Measurements from ENCODE around the gene KDM2A.

KDM2A gene

GRCh38 chr11:67163006-67163405, 43.9 kb downstream of the KDM2A start:
- Histone ChIP-seq H4K8ac (ENCODE audit: low read depth, low read length) (no peak overlapping the region), H3K9ac (ENCODE audit: low read depth, low read length, poor library complexity) (no peak overlapping the region), H3K27me3 (ENCODE audit: control insufficient read depth in 3 of 3, insufficient read depth in 3 of 3, low read depth in 1 of 3, low read length in 3 of 3) (no peaks in the 10 kb centered on the region), H2BK12ac (ENCODE audit: low read length) (no peak overlapping the region), H2BK15ac (ENCODE audit: low read length) (no peak overlapping the region), H3K4me2 (ENCODE audit: insufficient read depth, low read length, poor library complexity, severe bottlenecking) (no peak overlapping the region), H3K18ac (ENCODE audit: low read length) (no peak overlapping the region), H3K23ac (ENCODE audit: low read depth, low read length, poor library complexity) (no peak overlapping the region), H2BK5ac (ENCODE audit: low read length) (no peak overlapping the region), H2AK5ac (ENCODE audit: low read depth, low read length) (no peak overlapping the region), H3K4me3 (ENCODE audit: low read length in 2 of 2) (no peak overlapping the region), H3K79me1 (ENCODE audit: low read depth, low read length) (no peaks in the 10 kb centered on the region), H3K36me3 (replicated peaks in 1 of 2; ENCODE audit: control insufficient read depth in 2 of 2, insufficient read depth in 2 of 2, low read length in 2 of 2) (no peaks in the 10 kb centered on the region), H4K91ac (ENCODE audit: low read depth, low read length, poor library complexity) (no peak overlapping the region), H2BK120ac (ENCODE audit: low read depth, low read length) (no peak overlapping the region), H3K27ac (replicated peaks; ENCODE audit: low read length) (no peak overlapping the region), H3K4ac (ENCODE audit: low read length) (no peak overlapping the region), H3K4me1 (ENCODE audit: control insufficient read depth in 2 of 2, insufficient read depth in 1 of 2, low read depth in 1 of 2, low read length in 2 of 2) (no peaks in the 10 kb centered on the region), H3K9me3 (replicated peaks in 1 of 2; ENCODE audit: control insufficient read depth in 2 of 2, insufficient read depth in 1 of 2, low read depth in 1 of 2, low read length in 2 of 2) (no peaks in the 10 kb centered on the region), H2AFZ (ENCODE audit: low read length) (no peak overlapping the region), H3K14ac (ENCODE audit: low read length) (no peak overlapping the region)
- DNase-seq (ENCODE audit: low spot score): no peak
- WGBS, 2 donors (ENCODE audit: extremely low coverage in 2 of 2, insufficient read length in 2 of 2, insufficient replicate concordance in 1 of 2): no CpG with 5 or more reads among the region's 3 CpGs

- H2BK15ac ChIP-seq (ENCODE audit: low read length): no peak overlapping the region
- H3K79me1 ChIP-seq (ENCODE audit: low read depth, low read length): no peaks in the 10 kb centered on the region
- DNase-seq (ENCODE audit: low spot score): no peak
- no peak overlapping the region for H2AK5ac ChIP-seq (ENCODE audit: low read depth, low read length)
- H3K4me1 ChIP-seq (ENCODE audit: control insufficient read depth in 2 of 2, insufficient read depth in 1 of 2, low read depth in 1 of 2, low read length in 2 of 2): no peaks in the 10 kb centered on the region
- no peak overlapping the region for H2BK5ac ChIP-seq (ENCODE audit: low read length)
- no peak overlapping the region for H2AFZ ChIP-seq (ENCODE audit: low read length)
- no peaks in the 10 kb centered on the region for H3K27me3 ChIP-seq (ENCODE audit: control insufficient read depth in 3 of 3, insufficient read depth in 3 of 3, low read depth in 1 of 3, low read length in 3 of 3)
- H3K4me3 ChIP-seq (ENCODE audit: low read length in 2 of 2): no peak overlapping the region
- no CpG with 5 or more reads among the region's 1 CpG for WGBS, 2 donors (ENCODE audit: extremely low coverage in 2 of 2, insufficient read length in 2 of 2, insufficient replicate concordance in 1 of 2)
- no peak overlapping the region for H3K9ac ChIP-seq (ENCODE audit: low read depth, low read length, poor library complexity)
- H3K36me3 ChIP-seq (replicated peaks in 1 of 2; ENCODE audit: control insufficient read depth in 2 of 2, insufficient read depth in 2 of 2, low read length in 2 of 2): no peaks in the 10 kb centered on the region
- no peak overlapping the region for H3K18ac ChIP-seq (ENCODE audit: low read length)
- H4K91ac ChIP-seq (ENCODE audit: low read depth, low read length, poor library complexity): no peak overlapping the region
- H2BK120ac ChIP-seq (ENCODE audit: low read depth, low read length): no peak overlapping the region
- no peak overlapping the region for H3K4me2 ChIP-seq (ENCODE audit: insufficient read depth, low read length, poor library complexity, severe bottlenecking)
- H3K23ac ChIP-seq (ENCODE audit: low read depth, low read length, poor library complexity): no peak overlapping the region
- no peak overlapping the region for H2BK12ac ChIP-seq (ENCODE audit: low read length)
- H3K14ac ChIP-seq (ENCODE audit: low read length): no peak overlapping the region
- H3K4ac ChIP-seq (ENCODE audit: low read length): no peak overlapping the region
- no peaks in the 10 kb centered on the region for H3K9me3 ChIP-seq (replicated peaks in 1 of 2; ENCODE audit: control insufficient read depth in 2 of 2, insufficient read depth in 1 of 2, low read depth in 1 of 2, low read length in 2 of 2)
- H3K27ac ChIP-seq (replicated peaks; ENCODE audit: low read length): no peak overlapping the region
- no peak overlapping the region for H4K8ac ChIP-seq (ENCODE audit: low read depth, low read length)
Measured at GRCh38 chr11:67165623-67166022, 46.6 kb downstream of the KDM2A start.

- H2AK5ac ChIP-seq (ENCODE audit: low read depth, low read length): no peak overlapping the region
- no peak overlapping the region for H3K4me3 ChIP-seq (ENCODE audit: low read length in 2 of 2)
- H3K14ac ChIP-seq (ENCODE audit: low read length): no peak overlapping the region
- no peaks in the 10 kb centered on the region for H3K9me3 ChIP-seq (replicated peaks in 1 of 2; ENCODE audit: control insufficient read depth in 2 of 2, insufficient read depth in 1 of 2, low read depth in 1 of 2, low read length in 2 of 2)
- no peak overlapping the region for H3K18ac ChIP-seq (ENCODE audit: low read length)
- no peaks in the 10 kb centered on the region for H3K4me1 ChIP-seq (ENCODE audit: control insufficient read depth in 2 of 2, insufficient read depth in 1 of 2, low read depth in 1 of 2, low read length in 2 of 2)
- no peak overlapping the region for H2BK12ac ChIP-seq (ENCODE audit: low read length)
- WGBS, 2 donors (ENCODE audit: extremely low coverage in 2 of 2, insufficient read length in 2 of 2, insufficient replicate concordance in 1 of 2): no CpG with 5 or more reads among the region's 2 CpGs
- no peak overlapping the region for H3K23ac ChIP-seq (ENCODE audit: low read depth, low read length, poor library complexity)
- H3K4ac ChIP-seq (ENCODE audit: low read length): no peak overlapping the region
- no peaks in the 10 kb centered on the region for H3K79me1 ChIP-seq (ENCODE audit: low read depth, low read length)
- no peaks in the 10 kb centered on the region for H3K27me3 ChIP-seq (ENCODE audit: control insufficient read depth in 3 of 3, insufficient read depth in 3 of 3, low read depth in 1 of 3, low read length in 3 of 3)
- H2BK120ac ChIP-seq (ENCODE audit: low read depth, low read length): no peak overlapping the region
- H3K9ac ChIP-seq (ENCODE audit: low read depth, low read length, poor library complexity): no peak overlapping the region
- H3K4me2 ChIP-seq (ENCODE audit: insufficient read depth, low read length, poor library complexity, severe bottlenecking): no peak overlapping the region
- H4K91ac ChIP-seq (ENCODE audit: low read depth, low read length, poor library complexity): no peak overlapping the region
- H2BK15ac ChIP-seq (ENCODE audit: low read length): no peak overlapping the region
- H2BK5ac ChIP-seq (ENCODE audit: low read length): no peak overlapping the region
- no peak overlapping the region for H4K8ac ChIP-seq (ENCODE audit: low read depth, low read length)
- peaks cover 0 to 6% of the 10 kb centered on the region in 2 donors for H3K36me3 ChIP-seq (replicated peaks in 1 of 2; ENCODE audit: control insufficient read depth in 2 of 2, insufficient read depth in 2 of 2, low read length in 2 of 2)
- H3K27ac ChIP-seq (replicated peaks; ENCODE audit: low read length): no peak overlapping the region
- DNase-seq (ENCODE audit: low spot score): no peak
- H2AFZ ChIP-seq (ENCODE audit: low read length): no peak overlapping the region
Measured at GRCh38 chr11:67167091-67167490, 48.0 kb downstream of the KDM2A start.

GRCh38 chr11:67167719-67168118, 48.7 kb downstream of the KDM2A start:
- Histone ChIP-seq H3K36me3 (replicated peaks in 1 of 2; ENCODE audit: control insufficient read depth in 2 of 2, insufficient read depth in 2 of 2, low read length in 2 of 2) (peaks cover 0 to 6% of the 10 kb centered on the region in 2 donors), H2BK12ac (ENCODE audit: low read length) (no peak overlapping the region), H3K9me3 (replicated peaks in 1 of 2; ENCODE audit: control insufficient read depth in 2 of 2, insufficient read depth in 1 of 2, low read depth in 1 of 2, low read length in 2 of 2) (no peaks in the 10 kb centered on the region), H2BK5ac (ENCODE audit: low read length) (no peak overlapping the region), H2AFZ (ENCODE audit: low read length) (no peak overlapping the region), H2BK15ac (ENCODE audit: low read length) (no peak overlapping the region), H2AK5ac (ENCODE audit: low read depth, low read length) (no peak overlapping the region), H3K4me3 (ENCODE audit: low read length in 2 of 2) (no peak overlapping the region), H3K23ac (ENCODE audit: low read depth, low read length, poor library complexity) (no peak overlapping the region), H3K9ac (ENCODE audit: low read depth, low read length, poor library complexity) (no peak overlapping the region), H3K79me1 (ENCODE audit: low read depth, low read length) (no peaks in the 10 kb centered on the region), H4K91ac (ENCODE audit: low read depth, low read length, poor library complexity) (no peak overlapping the region), H3K14ac (ENCODE audit: low read length) (no peak overlapping the region), H3K27me3 (ENCODE audit: control insufficient read depth in 3 of 3, insufficient read depth in 3 of 3, low read depth in 1 of 3, low read length in 3 of 3) (no peaks in the 10 kb centered on the region), H4K8ac (ENCODE audit: low read depth, low read length) (no peak overlapping the region), H3K4me2 (ENCODE audit: insufficient read depth, low read length, poor library complexity, severe bottlenecking) (no peak overlapping the region), H3K4me1 (ENCODE audit: control insufficient read depth in 2 of 2, insufficient read depth in 1 of 2, low read depth in 1 of 2, low read length in 2 of 2) (no peaks in the 10 kb centered on the region), H3K18ac (ENCODE audit: low read length) (no peak overlapping the region), H2BK120ac (ENCODE audit: low read depth, low read length) (no peak overlapping the region), H3K4ac (ENCODE audit: low read length) (no peak overlapping the region), H3K27ac (replicated peaks; ENCODE audit: low read length) (no peak overlapping the region)
- no peak for DNase-seq (ENCODE audit: low spot score)
- WGBS, 2 donors (ENCODE audit: extremely low coverage in 2 of 2, insufficient read length in 2 of 2, insufficient replicate concordance in 1 of 2): no CpG with 5 or more reads among the region's 1 CpG
